GM19351 (cell line): ENCODE results near the gene EMC1.
A peak's percentile ranks its signal among the peaks of the same experiment; 100 is the strongest.
"Not testable (repeated sequence)": the region's sequence is repeated elsewhere in the genome, so short reads cannot be mapped to it uniquely, and the experiment has no call there.

Experiments used
- ATAC-seq: cut with Tn5 transposase; IDR thresholded peaks from one replicate; pipeline ENCODE4 v1.9.1; 2021; ENCODE audit warnings: mild to moderate bottlenecking, moderate library complexity; ENCODE audit not compliant: unreplicated experiment

Gene EMC1

DNA sequence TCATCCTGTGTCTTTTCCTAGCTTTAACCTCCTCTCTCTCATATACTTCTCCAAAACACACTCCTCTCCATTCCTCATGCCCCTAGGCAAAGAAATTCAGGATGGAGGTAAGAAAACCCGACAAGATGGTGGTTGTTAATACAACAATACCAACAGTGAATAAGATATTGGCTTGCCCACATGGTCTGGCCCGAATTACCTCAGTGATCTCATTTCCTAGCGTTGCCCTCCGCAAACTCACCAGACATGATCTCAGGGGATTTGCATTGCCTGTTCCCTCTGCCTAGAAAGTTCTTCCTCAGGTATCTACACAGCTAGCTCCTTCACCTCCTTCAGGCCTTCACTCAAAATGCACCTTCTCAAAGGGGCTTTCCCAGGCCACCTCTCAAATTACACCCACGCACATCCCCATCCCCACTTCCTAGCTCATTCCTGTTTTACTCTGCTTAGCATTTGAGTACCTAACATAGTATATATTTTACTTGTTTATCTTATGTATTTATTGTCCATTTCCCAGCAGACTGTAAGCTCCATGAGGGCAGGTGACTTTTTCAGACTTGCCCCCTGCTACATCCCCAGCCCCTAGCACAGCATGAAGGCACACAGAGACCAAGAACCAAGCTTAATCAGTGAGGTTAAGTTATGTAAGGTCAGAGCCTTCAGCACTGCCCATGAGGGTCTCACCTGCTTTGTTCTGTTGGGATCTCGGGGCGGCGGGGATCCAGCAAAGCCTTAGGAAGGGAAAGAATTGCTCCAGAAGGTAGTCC, 31.1 kb downstream of the EMC1 start:
- no peak for ATAC-seq

DNA sequence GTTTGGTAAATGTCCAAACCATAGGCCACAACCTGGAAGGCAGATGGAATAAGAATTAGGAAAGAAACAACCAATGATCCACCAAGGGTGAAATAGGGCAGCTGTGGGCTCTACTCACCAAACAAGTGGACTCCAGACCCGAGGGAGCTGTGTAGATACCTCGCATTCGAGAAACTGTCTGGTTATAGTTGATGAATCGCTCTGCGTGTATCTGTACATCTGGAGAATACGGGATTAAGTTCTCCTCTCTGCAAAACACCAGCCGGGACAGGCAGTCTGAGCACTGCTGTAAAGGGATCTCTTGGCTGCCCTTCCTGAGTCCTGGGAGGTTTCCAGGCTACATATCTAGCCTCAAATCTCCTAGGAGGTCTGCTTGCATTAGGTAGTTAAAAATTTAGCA, 31.9 kb downstream of the EMC1 start:
- ATAC-seq, result no peak

DNA sequence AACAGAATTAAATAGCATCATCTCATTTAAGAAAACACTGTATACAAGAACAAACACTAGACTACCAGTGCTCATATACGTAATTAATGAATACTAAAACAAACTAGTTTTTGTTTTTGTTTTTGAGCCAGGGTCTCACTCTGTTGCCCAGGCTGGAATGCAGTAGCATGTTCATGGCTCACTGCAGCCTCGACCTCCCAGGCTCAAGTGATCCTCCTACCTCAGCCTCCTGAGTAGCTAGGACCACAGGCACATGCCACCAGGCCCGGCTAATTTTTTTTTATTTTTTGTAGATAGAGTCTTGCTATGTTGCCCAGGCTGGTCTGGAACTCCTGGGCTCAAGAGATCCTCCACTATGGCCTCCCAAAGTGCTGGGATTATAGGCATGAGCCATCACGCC, 34.7 kb downstream of the EMC1 start:
- not testable (repeated sequence) for ATAC-seq

DNA sequence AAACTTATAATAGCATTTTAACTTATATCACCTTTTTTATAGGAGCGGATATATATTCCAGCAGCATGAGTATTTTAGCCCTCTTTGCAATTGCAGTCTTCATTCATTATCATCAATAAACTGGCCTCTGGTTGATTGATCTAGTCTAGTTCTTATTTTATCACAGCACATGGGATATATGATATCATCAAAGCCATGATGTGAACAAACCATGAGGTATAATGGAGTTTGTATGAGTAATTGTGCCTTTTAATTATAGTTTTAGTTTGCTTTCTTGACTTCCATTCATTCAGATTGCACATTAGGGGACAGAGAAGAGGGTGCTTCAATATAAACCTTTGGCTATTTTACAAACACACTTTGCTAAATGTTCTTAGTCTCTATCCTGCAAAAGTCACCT, 37.7 kb downstream of the EMC1 start:
- no peak for ATAC-seq

DNA sequence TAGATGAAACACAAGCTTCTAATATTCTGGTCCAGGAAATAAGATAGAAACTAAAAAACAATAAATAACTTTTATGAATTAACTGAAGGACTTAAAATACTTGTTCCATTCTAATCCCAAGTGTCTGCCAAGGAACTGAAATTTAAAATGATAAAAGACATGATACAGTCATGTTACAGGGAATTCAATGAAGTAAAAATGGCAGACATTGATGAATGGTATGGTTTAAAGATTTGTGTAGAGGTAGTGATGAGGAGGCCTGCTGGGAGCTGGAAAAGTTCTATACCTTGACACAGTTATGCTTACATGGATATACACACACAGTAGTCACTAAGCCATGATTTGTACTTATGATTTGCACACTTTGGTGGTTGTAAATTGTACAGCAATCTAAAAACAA, 39.2 kb downstream of the EMC1 start:
- ATAC-seq, result no peak

DNA sequence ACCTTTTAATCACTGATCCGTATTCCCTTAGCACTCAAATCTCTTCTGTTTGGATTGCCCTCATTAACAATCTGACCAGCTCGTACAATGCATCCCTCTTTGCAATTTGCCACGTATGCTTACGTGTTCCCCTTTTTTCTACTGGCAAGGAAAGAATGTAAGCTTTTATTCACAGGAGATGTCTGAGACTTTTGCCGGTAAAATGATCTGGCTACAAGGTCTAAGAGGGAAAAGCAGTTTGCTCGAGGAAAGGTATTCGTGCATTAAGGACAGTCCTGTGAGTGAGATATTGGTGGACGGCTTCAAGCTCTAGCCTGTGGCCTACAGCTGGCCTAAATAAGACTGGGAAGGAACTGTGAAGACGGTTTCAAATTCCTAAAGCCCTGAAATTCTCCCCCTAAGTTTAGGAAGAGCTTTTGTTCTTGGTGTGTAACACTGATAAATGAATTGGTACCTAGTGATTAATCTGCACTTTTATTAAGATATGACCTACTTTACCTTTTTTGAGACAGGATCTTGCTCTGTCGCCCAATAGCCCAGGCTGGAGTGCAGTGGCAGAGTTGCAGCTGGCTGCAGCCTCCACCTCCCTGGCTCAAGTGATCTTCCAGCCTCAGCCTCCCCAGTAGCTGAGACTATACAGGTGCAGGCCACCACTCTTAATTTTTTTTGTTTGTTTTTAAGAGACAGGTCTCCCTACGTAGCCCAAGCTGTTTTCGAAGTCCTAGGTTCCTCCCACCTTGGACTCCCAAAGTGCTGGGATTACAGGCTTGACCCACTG, 40.4 kb downstream of the EMC1 start:
- no peak for ATAC-seq

DNA sequence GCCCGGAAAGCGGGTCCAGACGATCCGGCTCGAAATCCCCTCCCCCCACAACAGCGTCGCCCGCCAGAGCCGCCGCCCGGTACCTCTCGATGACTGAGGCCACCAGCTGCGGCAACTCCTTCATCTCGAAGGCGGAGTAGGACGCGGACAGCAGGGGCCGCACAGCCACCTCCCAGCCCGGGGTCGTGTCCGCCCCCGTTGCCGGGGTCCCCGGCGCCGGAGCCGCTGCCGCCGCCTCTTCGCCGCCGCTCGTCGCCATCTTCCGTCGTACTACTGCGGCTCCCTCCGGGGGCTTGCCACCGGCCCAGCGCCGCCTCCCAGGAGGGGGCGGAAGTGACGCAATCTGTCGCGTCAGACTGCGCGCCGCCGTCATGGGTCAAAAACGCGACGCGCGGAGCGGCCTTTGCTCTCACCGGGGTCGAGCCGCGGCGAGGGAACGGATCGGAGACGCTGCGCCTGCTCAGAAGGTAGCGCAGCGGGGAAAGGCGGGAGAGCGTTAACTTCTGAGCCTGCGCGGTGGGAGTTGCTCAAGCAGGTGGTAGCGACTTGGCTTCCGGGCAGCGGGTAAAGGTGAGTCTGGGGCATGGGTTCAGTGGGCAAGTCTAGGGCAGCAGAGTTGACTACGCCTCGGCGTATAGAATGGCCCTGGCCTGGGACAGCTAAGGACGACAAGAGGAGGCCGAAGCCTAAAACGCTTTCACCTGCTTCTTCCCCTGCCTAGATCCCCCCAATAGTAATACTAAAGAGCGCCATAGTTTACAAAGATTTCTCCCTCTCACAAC, 41.1 kb downstream of the EMC1 start, which contains the start of gene UBR4:
Gene UBR4 (minus strand): TSS at position 277 of the 782 bp plus-strand sequence. CDS start 18 bp downstream, at position 259.
- ATAC-seq, result peak; percentile 75

DNA sequence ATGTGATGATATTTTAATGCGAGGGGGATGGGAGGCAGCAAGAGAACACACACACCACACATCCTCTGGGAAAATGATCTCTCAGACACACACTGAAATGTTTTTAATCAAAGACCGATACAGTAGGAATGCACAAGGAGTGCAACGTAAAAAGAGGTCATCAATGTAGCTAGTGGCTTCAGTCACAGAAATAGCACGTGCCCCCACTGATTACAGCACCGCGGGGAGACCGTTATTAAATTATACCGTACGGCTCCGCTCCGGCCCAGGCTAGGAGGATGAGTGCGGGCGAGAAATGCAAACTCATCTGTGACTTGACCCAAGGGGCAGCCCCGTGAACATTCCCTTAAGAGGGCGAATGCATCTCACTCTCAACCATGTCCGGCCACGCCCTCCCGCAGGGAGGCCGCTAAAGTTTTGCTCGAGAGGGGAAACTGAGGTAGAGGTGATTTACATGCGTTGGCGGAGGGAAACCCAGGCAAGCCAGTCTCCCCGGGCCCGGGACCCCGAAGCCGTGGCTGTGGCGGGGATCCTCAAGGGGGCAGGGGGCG, 41.8 kb downstream of the EMC1 start:
- ATAC-seq, result peak; percentile 51

DNA sequence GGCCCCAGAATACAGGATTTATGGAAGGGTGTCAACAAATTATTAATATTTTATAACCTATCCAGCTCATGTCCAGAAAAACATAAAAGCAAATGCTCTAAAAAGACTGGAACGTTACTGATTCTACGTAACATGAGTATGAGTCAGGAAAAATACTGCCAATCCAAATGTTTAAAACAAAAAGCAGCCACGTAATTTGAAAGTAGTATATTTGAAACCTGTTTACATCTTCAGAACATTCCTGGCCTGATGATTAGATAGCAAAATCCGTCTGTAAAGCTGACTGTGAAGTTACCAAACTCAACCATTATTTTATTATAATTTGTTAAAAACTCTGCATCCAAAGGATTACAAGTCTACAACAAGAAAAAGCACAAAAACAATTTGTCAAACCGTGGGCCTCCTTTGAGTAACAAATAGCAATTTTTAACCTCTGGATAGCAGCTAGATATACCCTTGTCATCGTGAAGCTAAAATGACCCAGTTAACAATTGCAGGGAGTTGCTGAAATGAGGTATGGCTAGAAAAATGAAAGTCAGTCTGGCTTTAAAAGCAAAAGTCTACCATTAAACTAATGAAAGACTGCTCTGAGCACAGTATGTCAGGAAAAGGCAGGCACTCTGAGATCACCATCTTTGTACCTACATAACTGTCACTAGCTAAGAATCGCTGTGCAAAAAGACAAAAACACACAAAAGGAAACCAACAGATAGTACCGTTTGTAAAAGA, 42.5 kb downstream of the EMC1 start:
- no peak for ATAC-seq

DNA sequence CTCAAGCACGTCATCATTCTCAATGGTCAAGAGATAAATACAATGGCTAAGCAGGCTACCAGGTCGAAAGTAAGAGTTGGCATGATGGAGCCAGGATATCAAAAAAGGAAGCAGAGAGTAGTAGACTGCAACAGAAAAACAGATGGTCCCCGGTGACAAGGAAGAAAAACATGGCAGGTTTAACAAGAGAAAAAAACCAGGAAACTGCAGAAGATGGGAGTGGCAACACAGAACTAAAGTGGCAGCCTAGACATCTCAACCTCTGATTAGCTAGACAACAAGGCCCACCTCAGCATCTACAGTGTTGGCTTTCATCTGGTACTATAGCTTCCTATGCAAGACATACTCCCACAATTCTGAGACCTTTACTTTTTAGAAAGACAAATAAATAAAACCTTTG, 44.4 kb downstream of the EMC1 start:
- no peak for ATAC-seq

DNA sequence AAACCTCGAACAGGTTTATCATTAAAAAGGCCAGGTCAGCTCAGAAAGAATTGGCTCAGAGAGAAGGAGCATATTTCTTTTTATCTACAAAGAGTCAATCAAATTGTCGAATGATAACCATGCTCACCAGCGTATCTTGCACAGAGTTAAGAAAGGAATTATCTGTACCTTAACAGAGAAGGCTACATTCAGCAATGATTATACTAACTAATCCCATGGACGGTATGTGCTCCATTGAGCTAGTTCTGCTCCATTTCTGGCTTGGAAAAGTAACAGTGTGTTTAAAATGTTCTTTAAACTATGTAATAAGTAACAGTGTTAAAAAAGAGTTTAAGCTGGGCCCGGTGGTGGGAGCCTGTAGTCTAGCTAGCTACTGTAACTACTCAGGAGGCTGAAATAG, 45.5 kb downstream of the EMC1 start:
- ATAC-seq, result no peak

DNA sequence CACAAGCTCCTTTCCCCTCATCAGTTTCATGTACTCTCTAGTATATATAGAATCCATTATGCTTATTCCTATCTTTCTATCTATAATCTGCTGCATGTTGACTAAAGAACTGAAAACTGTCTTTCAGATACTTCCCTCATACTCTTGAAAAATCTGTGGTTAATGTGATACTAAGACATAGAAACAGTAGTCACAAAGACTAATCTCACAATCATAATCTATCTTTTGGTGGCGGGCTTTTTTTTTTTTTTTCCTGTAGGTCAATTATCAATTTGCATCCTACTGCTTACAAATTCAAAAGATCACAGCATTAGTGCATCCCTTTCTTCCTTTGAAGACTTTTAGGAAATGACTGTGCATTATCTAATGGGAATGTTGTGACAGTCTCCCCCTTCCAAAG, 45.9 kb downstream of the EMC1 start:
- ATAC-seq, result no peak

DNA sequence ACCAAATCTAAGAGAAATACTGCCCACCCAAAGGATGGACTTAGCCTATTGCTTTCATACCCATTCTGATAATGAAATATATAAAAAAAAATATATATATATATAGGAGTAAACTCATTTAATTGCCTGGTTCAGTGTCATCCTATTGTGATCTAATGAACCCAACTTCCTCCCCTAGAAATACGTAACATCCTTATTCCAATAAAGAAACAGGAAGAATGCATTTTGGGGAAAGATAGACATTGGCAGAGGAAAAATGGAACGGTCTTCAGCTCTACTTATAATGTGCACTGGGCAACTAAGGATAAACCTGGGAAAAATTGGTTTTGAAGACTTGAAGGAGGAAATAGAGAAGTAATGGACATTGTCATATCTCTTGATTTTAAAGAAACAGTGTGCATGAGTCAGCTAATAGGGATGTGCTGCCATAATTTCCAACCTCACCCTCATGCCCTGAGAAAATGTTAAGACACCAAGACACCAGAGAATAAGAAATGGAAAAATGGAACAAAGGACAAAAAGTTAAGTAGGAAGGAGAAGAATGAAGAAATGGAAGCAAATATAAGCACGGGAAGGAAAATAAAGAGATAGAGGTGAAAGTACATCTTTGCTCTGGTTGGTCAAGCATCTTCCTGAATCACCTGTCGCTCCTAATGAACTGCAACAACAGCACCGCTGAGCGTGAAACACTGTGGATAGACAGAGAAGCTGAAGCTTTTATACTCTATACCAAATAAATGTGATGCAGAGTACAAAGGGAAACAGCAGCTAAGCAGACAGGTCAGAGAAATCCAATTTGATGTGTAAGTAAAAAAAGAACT, 46.7 kb downstream of the EMC1 start:
- ATAC-seq, result no peak

DNA sequence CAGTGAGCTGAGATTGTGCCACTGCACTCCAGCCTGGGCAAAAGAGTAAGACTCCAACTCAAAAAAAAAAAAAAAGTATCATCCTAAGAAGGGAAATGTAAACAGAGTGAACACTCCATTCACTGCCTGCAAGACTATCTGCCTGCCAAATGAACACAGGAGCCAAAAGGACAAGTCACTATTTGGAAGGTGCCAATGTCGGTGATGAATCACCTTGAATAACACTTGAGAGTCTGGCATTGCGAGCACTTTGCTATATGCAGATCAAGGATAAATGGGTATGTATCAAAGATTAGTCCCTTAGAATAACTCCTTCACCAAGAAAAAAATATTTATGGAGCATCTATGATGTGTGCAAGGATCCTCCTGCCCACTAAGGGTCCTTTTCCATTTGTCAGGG, 47.9 kb downstream of the EMC1 start:
- ATAC-seq, result no peak

DNA sequence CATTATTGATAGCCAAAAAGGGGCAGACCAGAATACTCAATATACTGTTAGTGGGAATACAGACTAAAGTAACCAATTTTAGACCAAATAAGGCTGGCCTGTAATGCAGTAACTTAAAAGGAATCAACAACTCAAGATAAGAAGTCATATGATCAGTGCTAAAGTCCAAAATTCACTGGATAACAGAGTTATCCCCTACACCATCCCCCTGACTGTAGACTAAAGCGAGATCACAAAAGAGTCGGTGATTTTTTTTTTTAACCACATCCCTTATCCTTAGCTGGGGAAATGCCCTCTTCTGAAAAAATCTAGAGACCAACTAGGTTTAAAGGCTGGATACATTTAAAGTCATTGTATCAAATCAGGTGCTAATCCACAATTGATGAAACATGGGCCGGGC, 48.9 kb downstream of the EMC1 start:
- ATAC-seq, result no peak

DNA sequence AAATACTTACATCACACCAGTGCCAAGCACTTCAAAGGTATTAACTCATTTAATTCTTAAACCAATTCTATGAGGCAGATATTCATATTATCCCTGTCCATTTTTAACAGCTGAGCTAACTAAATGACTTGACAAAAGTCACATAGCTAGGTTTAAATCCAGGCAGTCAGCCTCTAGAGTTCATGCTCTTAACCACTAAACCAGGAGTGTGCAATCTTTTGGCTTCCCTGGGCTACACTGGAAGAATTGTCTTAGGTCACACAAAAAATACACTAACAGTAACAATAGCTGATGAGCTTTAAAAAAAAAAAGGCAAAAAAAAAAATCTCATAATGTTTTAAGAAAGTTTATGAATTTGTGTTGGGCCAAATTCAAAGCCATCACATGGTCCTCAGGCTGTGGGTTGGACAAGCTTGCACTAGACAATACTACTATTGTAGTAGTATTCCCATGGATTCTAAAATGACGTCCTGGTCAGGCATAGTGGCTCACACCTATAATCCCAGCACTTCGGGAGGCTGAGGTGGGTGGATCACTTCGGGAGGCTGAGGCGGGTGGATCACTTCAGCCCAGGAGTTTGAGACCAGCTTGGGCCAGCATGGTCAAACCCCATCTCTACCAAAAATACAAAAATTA, 51.2 kb downstream of the EMC1 start:
- ATAC-seq, result no peak

DNA sequence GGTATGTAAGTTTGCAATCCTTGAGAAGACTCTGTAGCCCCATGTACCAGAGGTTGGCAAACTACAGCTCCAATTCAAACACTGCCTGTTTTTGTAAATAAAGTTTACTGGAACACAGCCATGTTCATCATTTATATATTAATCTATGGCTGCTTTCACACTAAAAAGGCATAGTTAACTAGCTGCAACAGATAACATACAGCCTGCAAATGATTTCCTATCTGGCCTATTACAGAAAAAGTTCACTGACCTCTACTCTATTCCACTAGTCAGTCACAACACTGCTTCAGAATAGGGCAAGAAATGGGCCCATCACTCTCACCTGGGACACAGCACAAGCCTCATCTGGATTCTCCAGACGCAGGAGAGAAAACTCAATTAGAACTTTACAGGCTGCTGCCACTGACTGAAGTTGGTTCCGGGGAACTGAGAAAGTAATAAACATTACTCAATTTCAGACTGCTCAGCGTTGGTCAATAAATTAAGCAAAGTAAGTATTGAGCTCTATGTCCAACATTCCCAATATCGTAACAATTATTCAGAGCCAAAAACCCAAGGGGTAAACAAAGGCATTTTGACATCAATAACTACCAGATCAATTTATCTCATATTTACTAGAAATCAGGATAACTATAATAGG, 51.9 kb downstream of the EMC1 start:
- no peak for ATAC-seq

DNA sequence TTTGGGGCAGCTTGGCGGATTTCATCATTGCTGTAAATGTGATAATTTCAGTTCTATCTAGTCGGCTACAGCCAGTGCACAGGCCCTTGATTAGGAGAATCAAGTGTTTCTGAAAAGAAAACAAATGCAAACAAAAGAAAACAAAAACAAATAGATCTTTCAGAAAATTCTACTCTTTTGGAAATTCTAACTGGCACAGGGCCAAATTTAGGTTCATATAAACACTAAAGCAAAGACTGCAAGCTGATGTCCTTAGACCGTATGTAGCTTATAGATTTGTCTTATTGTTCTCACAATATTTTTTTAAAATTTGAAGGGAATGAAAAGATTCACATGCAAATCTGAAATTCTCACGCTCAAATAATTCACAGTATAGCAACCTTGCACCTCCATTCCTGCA, 52.5 kb downstream of the EMC1 start:
- ATAC-seq, result no peak

DNA sequence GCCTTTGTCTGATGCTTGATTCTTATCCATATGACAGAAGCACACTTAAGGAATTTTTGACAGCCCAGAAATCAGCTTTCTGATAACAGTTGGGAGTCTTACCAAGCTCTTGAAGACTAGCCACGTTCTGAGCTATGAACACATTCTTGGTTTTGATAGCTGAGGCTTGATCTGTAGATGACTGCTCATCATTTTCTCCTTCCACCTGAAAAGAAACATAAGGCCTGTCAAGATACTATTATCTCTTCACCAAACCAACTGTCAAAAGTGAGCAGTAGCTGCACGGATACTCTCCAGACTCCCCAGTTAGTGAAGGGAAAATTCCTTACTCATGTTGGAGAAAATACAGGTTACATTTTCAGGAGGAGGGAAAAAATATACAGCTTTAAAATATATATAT, 53.5 kb downstream of the EMC1 start:
- no peak for ATAC-seq
